T-helper 1 cell (primary cell): ENCODE results near the gene SYNE1.

ENCODE experiments used
- DNase-seq, 5 donors: peaks; one replicate each; pipeline ENCODE4 v3.0.0-alpha.2; 2012 to 2020

Gene SYNE1

GRCh38 chr6:152270301-152270925, 366.7 kb downstream of the SYNE1 start:
- DNase-seq, result no peak

GRCh38 chr6:152268846-152269442, 368.2 kb downstream of the SYNE1 start:
- no peak for DNase-seq

GRCh38 chr6:152267967-152268845, 369.0 kb downstream of the SYNE1 start:
- peak in 2 of 5 donors; percentile 18 for DNase-seq

- no peak for DNase-seq
These were observed 371.5 kb downstream of the SYNE1 start for GRCh38 chr6:152265651-152266050.

- DNase-seq, result no peak
These were observed 373.6 kb downstream of the SYNE1 start for GRCh38 chr6:152263582-152263981.

- DNase-seq, result no peak
These were observed 376.0 kb downstream of the SYNE1 start for GRCh38 chr6:152261179-152261578.

- no peak for DNase-seq
These were observed 377.9 kb downstream of the SYNE1 start for GRCh38 chr6:152259234-152259633.

GRCh38 chr6:152257581-152257980, 379.6 kb downstream of the SYNE1 start:
- DNase-seq, result no peak

GRCh38 chr6:152250127-152250526, 387.0 kb downstream of the SYNE1 start:
- DNase-seq, result no peak

- DNase-seq, result no peak
These were observed 388.2 kb downstream of the SYNE1 start for GRCh38 chr6:152248980-152249379.

- no peak for DNase-seq
These were observed 390.4 kb downstream of the SYNE1 start for GRCh38 chr6:152246554-152247337.

- DNase-seq, result no peak
These were observed 392.0 kb downstream of the SYNE1 start for GRCh38 chr6:152244998-152245630.

GRCh38 chr6:152241013-152241766, 396.0 kb downstream of the SYNE1 start:
- no peak for DNase-seq

- no peak for DNase-seq
These were observed 396.7 kb downstream of the SYNE1 start for GRCh38 chr6:152240436-152240835.

GRCh38 chr6:152236370-152237097, 400.6 kb downstream of the SYNE1 start:
- DNase-seq, result no peak

- peak in 2 of 5 donors; percentile 15 to 60 for DNase-seq
These were observed 403.4 kb downstream of the SYNE1 start for GRCh38 chr6:152233547-152234320.

GRCh38 chr6:152232501-152233151, 404.5 kb downstream of the SYNE1 start:
- peak in 1 of 5 donors; percentile 6 for DNase-seq

GRCh38 chr6:152229330-152229729, 407.8 kb downstream of the SYNE1 start:
- DNase-seq, result no peak

GRCh38 chr6:152226119-152226518, 411.0 kb downstream of the SYNE1 start:
- DNase-seq, result no peak
